RKO (cell line): ENCODE results near the gene HMX1.

ENCODE experiments used
- DNase-seq: peaks from one replicate; pipeline ENCODE4 v3.0.0-alpha.2; 2016; ENCODE audit warnings: low spot score

The HMX1 gene

GRCh38 chr4:8892556-8893226 lies 21.1 kb upstream of the HMX1 start:
- no peak for DNase-seq

GRCh38 chr4:8891646-8892555 lies 20.3 kb upstream of the HMX1 start:
- no peak for DNase-seq

GRCh38 chr4:8891255-8891645 lies 19.6 kb upstream of the HMX1 start:
- no peak for DNase-seq

- no peak for DNase-seq
These were observed 17.2 kb upstream of the HMX1 start for GRCh38 chr4:8888856-8889255.

- DNase-seq = peak; percentile 60
These were observed 15.2 kb upstream of the HMX1 start for GRCh38 chr4:8886612-8887406.

- no peak for DNase-seq
These were observed 10.6 kb upstream of the HMX1 start for GRCh38 chr4:8882239-8882638.

GRCh38 chr4:8880851-8881250 lies 9.2 kb upstream of the HMX1 start:
- no peak for DNase-seq

- DNase-seq = no peak
These were observed 7.9 kb upstream of the HMX1 start for GRCh38 chr4:8879574-8879973.

GRCh38 chr4:8878421-8878820 lies 6.8 kb upstream of the HMX1 start:
- no peak for DNase-seq

GRCh38 chr4:8877780-8878040 lies 6.1 kb upstream of the HMX1 start:
- DNase-seq = no peak

GRCh38 chr4:8876982-8877779 lies 5.5 kb upstream of the HMX1 start:
- DNase-seq = no peak

GRCh38 chr4:8874896-8875680 lies 3.4 kb upstream of the HMX1 start:
- no peak for DNase-seq

GRCh38 chr4:8874003-8874895 lies 2.6 kb upstream of the HMX1 start:
- DNase-seq = no peak

GRCh38 chr4:8872402-8873291 lies 1.0 kb upstream of the HMX1 start:
- no peak for DNase-seq

GRCh38 chr4:8870647-8871416 lies 807 bp downstream of the HMX1 start:
- no peak for DNase-seq

- DNase-seq = no peak
These were observed 1.6 kb downstream of the HMX1 start for GRCh38 chr4:8869898-8870646.

- no peak for DNase-seq
These were observed 2.4 kb downstream of the HMX1 start for GRCh38 chr4:8869002-8869897.
